WTC11 (cell line): ENCODE data around the gene ABLIM2. TPM values are rescaled to one million over a fixed set of nuclear protein-coding genes. Genes with fewer than 3 reads are reported as not detected.

Experiments used
- ATAC-seq: fragments of 200-7000 bp; cut with Tn5 transposase; 2 replicates; pipeline ENCODE4 v1.10.0; 2021; ENCODE audit warnings: mild to moderate bottlenecking, moderate library complexity
- CTCF ChIA-PET: fragments of 300-600 bp; sonication (Branson Sonifier 250); formaldehyde crosslinking; loops from one replicate; lab custom pipeline; 2021; ENCODE audit warnings: antibody characterized with exemption; lab: Charles Lee
- POLR2A ChIA-PET: fragments of 350-600 bp; sonication (Branson Sonifier 250); formaldehyde crosslinking; loops from one replicate; lab custom pipeline; 2021; ENCODE audit warnings: antibody characterized with exemption; lab: Charles Lee
- DNase-seq: peaks from one replicate; pipeline ENCODE4 v3.0.0; 2021; ENCODE audit warnings: low spot score
- H3K27ac Mint-ChIP-seq: 2 replicates; pipeline ENCODE4 v1.8.0; 2021; ENCODE audit warnings: mixed read lengths
- H3K27me3 Mint-ChIP-seq: 2 replicates; pipeline ENCODE4 v1.8.0; 2021; ENCODE audit warnings: low read depth, mild to moderate bottlenecking, moderate library complexity, mixed read lengths
- H3K36me3 Mint-ChIP-seq: 2 replicates; pipeline ENCODE4 v1.8.0; 2021; ENCODE audit warnings: mixed read lengths
- H3K4me1 Mint-ChIP-seq: 2 replicates; pipeline ENCODE4 v1.8.0; 2022; ENCODE audit warnings: mixed read lengths
- H3K4me3 Mint-ChIP-seq: 2 replicates; pipeline ENCODE4 v1.8.0; 2021; ENCODE audit warnings: mild to moderate bottlenecking, moderate library complexity, mixed read lengths
- H3K9me3 Mint-ChIP-seq: 2 replicates; pipeline ENCODE4 v1.8.0; 2021; ENCODE audit warnings: mixed read lengths
- ATF3 ChIP-seq: sonication (generic); formaldehyde crosslinking; conservative IDR thresholded peaks from 2 replicates; pipeline ENCODE4 v1.8.1; 2022; ENCODE audit warnings: mild to moderate bottlenecking, missing genetic modification reagents
- E2F1 ChIP-seq: sonication (generic); formaldehyde crosslinking; IDR thresholded peaks from 2 replicates; pipeline ENCODE4 v1.8.0; 2022; ENCODE audit warnings: mild to moderate bottlenecking, missing genetic modification reagents
- E2F4 ChIP-seq: sonication (generic); formaldehyde crosslinking; IDR thresholded peaks from 2 replicates; pipeline ENCODE4 v1.8.1; 2022; ENCODE audit warnings: low read depth, mild to moderate bottlenecking, moderate library complexity, missing genetic modification reagents, borderline replicate concordance
- ETV6 ChIP-seq: sonication (generic); formaldehyde crosslinking; IDR thresholded peaks from 2 replicates; pipeline ENCODE4 v1.8.1; 2022; ENCODE audit warnings: mild to moderate bottlenecking, missing genetic modification reagents
- FOXP1 ChIP-seq: sonication (generic); formaldehyde crosslinking; IDR thresholded peaks from 2 replicates; pipeline ENCODE4 v1.8.0; 2022; ENCODE audit warnings: missing genetic modification reagents, mild to moderate bottlenecking, moderate library complexity, borderline replicate concordance
- HMGA2 ChIP-seq: fragments of 250-450 bp; sonication (Bioruptor Pico); IDR thresholded peaks from 2 replicates; pipeline ENCODE4 v1.4.0; 2021; ENCODE audit warnings: mild to moderate bottlenecking, moderate library complexity
- IRF1 ChIP-seq: sonication (generic); formaldehyde crosslinking; IDR thresholded peaks from 2 replicates; pipeline ENCODE4 v1.8.0; 2023; ENCODE audit warnings: missing genetic modification reagents
- JUN ChIP-seq: sonication (generic); formaldehyde crosslinking; IDR thresholded peaks from 2 replicates; pipeline ENCODE4 v1.8.0; 2023; ENCODE audit warnings: mild to moderate bottlenecking, missing genetic modification reagents
- MLX ChIP-seq: sonication (generic); formaldehyde crosslinking; IDR thresholded peaks from 2 replicates; pipeline ENCODE4 v1.8.1; 2023; ENCODE audit warnings: mild to moderate bottlenecking, missing genetic modification reagents, moderate library complexity
- NR1H2 ChIP-seq: sonication (generic); formaldehyde crosslinking; IDR thresholded peaks from 2 replicates; pipeline ENCODE4 v1.9.0; 2021; ENCODE audit warnings: mild to moderate bottlenecking, moderate library complexity, missing genetic modification reagents
- NR2C2 ChIP-seq: sonication (generic); formaldehyde crosslinking; IDR thresholded peaks from 2 replicates; pipeline ENCODE4 v1.8.0; 2022; ENCODE audit warnings: mild to moderate bottlenecking, missing genetic modification reagents
- NR3C1 ChIP-seq: sonication (generic); formaldehyde crosslinking; conservative IDR thresholded peaks from 2 replicates; pipeline ENCODE4 v1.8.1; 2023; ENCODE audit warnings: low read depth, mild to moderate bottlenecking, missing genetic modification reagents
- PREB ChIP-seq: sonication (generic); formaldehyde crosslinking; IDR thresholded peaks from 2 replicates; pipeline ENCODE4 v1.8.1; 2022; ENCODE audit warnings: mild to moderate bottlenecking, missing genetic modification reagents, moderate library complexity, borderline replicate concordance
- RELA ChIP-seq: sonication (generic); formaldehyde crosslinking; IDR thresholded peaks from 2 replicates; pipeline ENCODE4 v1.8.1; 2022; ENCODE audit warnings: missing genetic modification reagents, mild to moderate bottlenecking, borderline replicate concordance
- TEAD1 ChIP-seq: sonication (generic); formaldehyde crosslinking; IDR thresholded peaks from 2 replicates; pipeline ENCODE4 v1.8.0; 2022; ENCODE audit warnings: mild to moderate bottlenecking, missing genetic modification reagents
- TP53 ChIP-seq: sonication (generic); formaldehyde crosslinking; IDR thresholded peaks from 2 replicates; pipeline ENCODE4 v1.8.1; 2023; ENCODE audit warnings: mild to moderate bottlenecking, missing genetic modification reagents
- USF2 ChIP-seq: sonication (generic); formaldehyde crosslinking; IDR thresholded peaks from 2 replicates; pipeline ENCODE4 v1.8.1; 2023; ENCODE audit warnings: mild to moderate bottlenecking, missing genetic modification reagents, moderate library complexity
- ZBTB21 ChIP-seq: sonication (generic); formaldehyde crosslinking; IDR thresholded peaks from 2 replicates; pipeline ENCODE4 v1.8.1; 2023; ENCODE audit warnings: mild to moderate bottlenecking, missing genetic modification reagents, borderline replicate concordance
- ZBTB43 ChIP-seq: sonication (generic); formaldehyde crosslinking; IDR thresholded peaks from 2 replicates; pipeline ENCODE4 v1.8.1; 2023; ENCODE audit warnings: mild to moderate bottlenecking, missing genetic modification reagents
- ZNF138 ChIP-seq: sonication (generic); formaldehyde crosslinking; conservative IDR thresholded peaks from 2 replicates; pipeline ENCODE4 v1.8.1; 2022; ENCODE audit warnings: mild to moderate bottlenecking, moderate library complexity, missing genetic modification reagents
- ZNF263 ChIP-seq: sonication (generic); formaldehyde crosslinking; IDR thresholded peaks from 2 replicates; pipeline ENCODE4 v1.8.1; 2022; ENCODE audit warnings: low read depth, mild to moderate bottlenecking, moderate library complexity, missing genetic modification reagents
- ZNF423 ChIP-seq: fragments of 250-450 bp; sonication (Bioruptor Pico); IDR thresholded peaks from 2 replicates; pipeline ENCODE4 v2.1.2; 2022; ENCODE audit warnings: mild to moderate bottlenecking, moderate library complexity
- ZNF532 ChIP-seq: fragments of 250-450 bp; sonication (Bioruptor Pico); IDR thresholded peaks from 2 replicates; pipeline ENCODE4 v1.9.0; 2021; ENCODE audit warnings: mild to moderate bottlenecking, borderline replicate concordance
- ZSCAN18 ChIP-seq: fragments of 250-450 bp; sonication (Bioruptor Pico); IDR thresholded peaks from 2 replicates; pipeline ENCODE4 v2.1.2; 2022; ENCODE audit warnings: mild to moderate bottlenecking, moderate library complexity
- total RNA-seq: library from RNA; stranded (reverse); gene quantifications from 3 replicates; pipeline ENCODE4 v1.2.3, GENCODE V29; 2021

ABLIM2 gene
- total RNA-seq, 1 experiment from 2014 or later = 2.6 TPM

- no peak for TF ChIP-seq JUN (CRISPR knock-in tag)
- TF ChIP-seq NR2C2 (CRISPR knock-in tag) = no peak
- TF ChIP-seq IRF1 = no peak
- no peak for TF ChIP-seq ZBTB21
- TF ChIP-seq E2F4 = no peak
- no peak for TF ChIP-seq HMGA2 (CRISPR knock-in tag)
These were observed 50.4 kb downstream of the ABLIM2 start (continued) for GRCh38 chr4:8108261-8108660.

GRCh38 chr4:8107146-8107657, 51.4 kb downstream of the ABLIM2 start:
- CTCF ChIA-PET = interaction anchor here (1.1 kb wide), 2 partner anchors 15 to 61 kb away, joined by 3 read pairs; no protein-coding TSS in a partner anchor
- Mint-ChIP-seq H3K36me3 (no peaks in the 10 kb centered on the region), H3K27me3 (peaks cover 3% of the 10 kb centered on the region; the same call in 1 of the 2 replicates), H3K9me3 (peaks cover 4% of the 10 kb centered on the region; the same call in 1 of the 2 replicates), H3K4me1 (peaks cover 46% of the 10 kb centered on the region), H3K27ac (no peak overlapping the region), H3K4me3 (no peak overlapping the region)
- no peak for DNase-seq
- ATAC-seq = no peak
- POLR2A ChIA-PET = no interaction called here
- no peak for TF ChIP-seq E2F1
- TF ChIP-seq ZNF138 (CRISPR knock-in tag) = no peak
- TF ChIP-seq NR3C1 (CRISPR knock-in tag) = no peak
- no peak for TF ChIP-seq ZNF532 (CRISPR knock-in tag)
- TF ChIP-seq TEAD1 (CRISPR knock-in tag) = no peak
- TF ChIP-seq ETV6 (CRISPR knock-in tag) = no peak
- no peak for TF ChIP-seq FOXP1
- no peak for TF ChIP-seq ZSCAN18 (CRISPR knock-in tag)
- TF ChIP-seq ZBTB43 (CRISPR knock-in tag) = no peak
- TF ChIP-seq PREB (CRISPR knock-in tag) = no peak
- TF ChIP-seq ZNF423 = no peak
- TF ChIP-seq RELA (CRISPR knock-in tag) = no peak
- no peak for TF ChIP-seq ATF3 (CRISPR knock-in tag)
- no peak for TF ChIP-seq TP53 (CRISPR knock-in tag)
- no peak for TF ChIP-seq NR1H2
- TF ChIP-seq USF2 (CRISPR knock-in tag) = no peak
- no peak for TF ChIP-seq ZNF263 (CRISPR knock-in tag)
- TF ChIP-seq MLX = no peak
